ENCODE data around the gene NUDT16L1.

Gene NUDT16L1

GRCh38 chr16:4679850-4680636 is 13.3 kb upstream of the NUDT16L1 start:
- TF ChIP-seq YY1 (IDR thresholded peaks at IDR 0.05; ENCODE audit: low read depth) (no peak), CREB1 (IDR thresholded peaks at IDR 0.05; ENCODE audit: low read depth) (no peak), NFIC (IDR thresholded peaks at IDR 0.05) (no peak), ZBTB7A (IDR thresholded peaks at IDR 0.05; ENCODE audit: low read depth) (no peak), USF1 (IDR thresholded peaks at IDR 0.05) (no peak), RAD21 (IDR thresholded peaks at IDR 0.05; ENCODE audit: low read depth) (no peak), TEAD4 (IDR thresholded peaks at IDR 0.05) (no peak), REST (IDR thresholded peaks at IDR 0.05; ENCODE audit: low read depth) (no peak)

GRCh38 chr16:4680673-4681470 is 12.5 kb upstream of the NUDT16L1 start:
- no peak for TF ChIP-seq TCF12 (IDR thresholded peaks at IDR 0.05; ENCODE audit: low read depth)
- TF ChIP-seq EP300 (IDR thresholded peaks at IDR 0.05; ENCODE audit: borderline replicate concordance) = no peak
- no peak for TF ChIP-seq TAF1 (IDR thresholded peaks at IDR 0.05; ENCODE audit: low read depth)
- no peak for TF ChIP-seq RAD21 (IDR thresholded peaks at IDR 0.05; ENCODE audit: low read depth)
- no peak for TF ChIP-seq USF1 (IDR thresholded peaks at IDR 0.05)
- TF ChIP-seq CEBPB (IDR thresholded peaks at IDR 0.05) = no peak
- TF ChIP-seq REST (IDR thresholded peaks at IDR 0.05; ENCODE audit: low read depth) = no peak
- no peak for TF ChIP-seq YY1 (IDR thresholded peaks at IDR 0.05; ENCODE audit: low read depth)
- TF ChIP-seq MAX (IDR thresholded peaks at IDR 0.05) = no peak
- no peak for TF ChIP-seq ZBTB7A (IDR thresholded peaks at IDR 0.05; ENCODE audit: low read depth)
- no peak for TF ChIP-seq CREB1 (IDR thresholded peaks at IDR 0.05; ENCODE audit: low read depth)
- no peak for TF ChIP-seq EGR1 (IDR thresholded peaks at IDR 0.05)
- TF ChIP-seq TEAD4 (IDR thresholded peaks at IDR 0.05) = no peak

GRCh38 chr16:4681471-4682083 is 11.8 kb upstream of the NUDT16L1 start:
- TF ChIP-seq YY1 (IDR thresholded peaks at IDR 0.05; ENCODE audit: low read depth) = no peak
- TF ChIP-seq CREB1 (IDR thresholded peaks at IDR 0.05; ENCODE audit: low read depth) = no peak
- no peak for TF ChIP-seq RAD21 (IDR thresholded peaks at IDR 0.05; ENCODE audit: low read depth)
- no peak for TF ChIP-seq EGR1 (IDR thresholded peaks at IDR 0.05)
- no peak for TF ChIP-seq TCF12 (IDR thresholded peaks at IDR 0.05; ENCODE audit: low read depth)
- TF ChIP-seq EP300 (IDR thresholded peaks at IDR 0.05; ENCODE audit: borderline replicate concordance) = no peak
- TF ChIP-seq REST (IDR thresholded peaks at IDR 0.05; ENCODE audit: low read depth) = no peak
- no peak for TF ChIP-seq USF1 (IDR thresholded peaks at IDR 0.05)
- TF ChIP-seq TEAD4 (IDR thresholded peaks at IDR 0.05) = no peak
- TF ChIP-seq FOXM1 (IDR thresholded peaks at IDR 0.05; ENCODE audit: borderline replicate concordance, low read depth) = no peak
- no peak for TF ChIP-seq CEBPB (IDR thresholded peaks at IDR 0.05)
- TF ChIP-seq TAF1 (IDR thresholded peaks at IDR 0.05; ENCODE audit: low read depth) = no peak
- no peak for TF ChIP-seq NFIC (IDR thresholded peaks at IDR 0.05)
- TF ChIP-seq MAX (IDR thresholded peaks at IDR 0.05) = no peak
- no peak for TF ChIP-seq ZBTB7A (IDR thresholded peaks at IDR 0.05; ENCODE audit: low read depth)
